SH-SY5Y (cell line): ENCODE measurements around the gene APOC3.

Experiments
- GATA2 ChIP-seq: IDR thresholded peaks from 2 replicates; pipeline ENCODE4 v1.6.1; 2011; ENCODE audit warnings: mild to moderate bottlenecking, low read depth, low read length
- GATA3 ChIP-seq: IDR thresholded peaks from 2 replicates; pipeline ENCODE4 v1.6.1; 2011; ENCODE audit warnings: low read depth, mild to moderate bottlenecking, low read length, moderate library complexity

DNA sequence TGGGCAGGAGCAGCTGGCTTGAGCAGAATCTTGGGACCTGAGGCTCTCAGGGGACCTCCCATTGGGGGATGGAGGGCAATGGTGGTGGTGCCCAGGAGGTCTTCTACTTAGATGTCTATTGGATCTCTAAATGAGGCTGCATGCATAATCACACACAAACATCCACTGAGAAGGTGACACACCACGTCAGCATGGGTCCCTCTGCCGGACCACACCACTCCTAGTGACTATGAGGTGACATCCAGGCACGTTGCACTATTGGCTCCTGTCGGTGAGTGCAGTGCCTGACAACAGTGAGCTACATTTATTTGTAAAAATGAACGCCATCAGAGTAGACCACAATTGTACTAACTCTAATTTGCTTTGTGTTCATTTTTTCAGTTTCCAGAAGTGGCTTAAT, 4.3 kb upstream of the APOC3 start:
- TF ChIP-seq GATA3 (no peak), GATA2 (no peak)
